IMR-90 (cell line): Measurements from ENCODE around the gene LMTK2. TPM values are rescaled to one million over a fixed set of nuclear protein-coding genes. Genes with fewer than 3 reads are reported as not detected.

ENCODE experiments used
- ATAC-seq: fragments of 200-7000 bp; cut with Tn5 transposase; 2 replicates; pipeline ENCODE4 v1.9.1; 2020; ENCODE audit warnings: low read depth, mild to moderate bottlenecking, moderate library complexity
- BruUV-seq: library from RNA; stranded (reverse); fragments of 400-500 nt; replicated peaks from 2 replicates; lab custom pipeline; 2021; lab: Mats Ljungman, UMichigan
- CTCF ChIA-PET: fragments of 300-600 bp; formaldehyde crosslinking; extraction: SDS; loops from one replicate; lab custom pipeline; 2021; ENCODE audit warnings: antibody characterized with exemption; lab: Yijun Ruan, JAX
- POLR2A ChIA-PET: fragments of 300-600 bp; sonication (Branson Sonifier 250); formaldehyde crosslinking; loops from one replicate; lab custom pipeline; 2022; ENCODE audit warnings: antibody characterized with exemption; ENCODE audit not compliant: unreplicated experiment; lab: Charles Lee
- DNase-seq: peaks from one replicate; pipeline ENCODE4 v3.0.0; 2013
- H2AFZ ChIP-seq: replicated peaks from 2 replicates; pipeline ENCODE3; 2013; ENCODE audit warnings: low read length, mild to moderate bottlenecking; ENCODE audit not compliant: poor library complexity
- H2AK5ac ChIP-seq: 2 replicates; pipeline ENCODE4 v1.6.1; 2013; ENCODE audit warnings: low read depth, low read length, inconsistent platforms
- H2AK9ac ChIP-seq: replicated peaks from 2 replicates; pipeline ENCODE3; 2013; ENCODE audit warnings: mild to moderate bottlenecking, low read depth, low read length, moderate library complexity; ENCODE audit not compliant: poor library complexity
- H2BK120ac ChIP-seq: 2 replicates; pipeline ENCODE4 v1.6.1; 2013; ENCODE audit warnings: low read depth, low read length, inconsistent platforms
- H2BK15ac ChIP-seq: 3 replicates; pipeline ENCODE4 v1.6.1; 2013; ENCODE audit warnings: low read depth, low read length, inconsistent platforms
- H2BK20ac ChIP-seq: 2 replicates; pipeline ENCODE4 v1.6.1; 2013; ENCODE audit warnings: low read depth, mild to moderate bottlenecking, inconsistent platforms, low read length, moderate library complexity
- H2BK5ac ChIP-seq: 2 replicates; pipeline ENCODE4 v1.6.1; 2013; ENCODE audit warnings: mild to moderate bottlenecking, low read depth, low read length, inconsistent platforms; ENCODE audit not compliant: poor library complexity, severe bottlenecking
- H3K14ac ChIP-seq: replicated peaks from 2 replicates; pipeline ENCODE4 v1.6.1; 2013; ENCODE audit warnings: low read depth, low read length, inconsistent platforms
- H3K18ac ChIP-seq: 2 replicates; pipeline ENCODE4 v1.6.1; 2013; ENCODE audit warnings: low read depth, low read length, control low read depth
- H3K23ac ChIP-seq: 2 replicates; pipeline ENCODE4 v1.6.1; 2013; ENCODE audit warnings: low read depth, low read length, inconsistent platforms
- H3K27ac ChIP-seq: 2 replicates; pipeline ENCODE4 v1.5.1; 2013; ENCODE audit warnings: mild to moderate bottlenecking, control low read depth, low read length; ENCODE audit not compliant: insufficient read depth
- H3K27me3 ChIP-seq: 2 replicates; pipeline ENCODE4 v1.6.1; 2013; ENCODE audit warnings: low read length; ENCODE audit not compliant: control insufficient read depth, insufficient read depth
- H3K36me3 ChIP-seq: 2 replicates; pipeline ENCODE4 v1.6.1; 2013; ENCODE audit warnings: low read length, mixed read lengths; ENCODE audit not compliant: control insufficient read depth, insufficient read depth
- H3K4ac ChIP-seq: 2 replicates; pipeline ENCODE4 v1.6.1; 2013; ENCODE audit warnings: low read depth, low read length, inconsistent platforms
- H3K4me1 ChIP-seq: 2 replicates; pipeline ENCODE4 v1.6.1; 2013; ENCODE audit warnings: low read length, mixed read lengths; ENCODE audit not compliant: control insufficient read depth, insufficient read depth
- H3K4me2 ChIP-seq: 2 replicates; pipeline ENCODE4 v1.6.1; 2013; ENCODE audit warnings: low read depth, mild to moderate bottlenecking, control low read depth, low read length, moderate library complexity
- H3K4me3 ChIP-seq: 2 replicates; pipeline ENCODE4 v1.5.1; 2013; ENCODE audit warnings: low read depth, mild to moderate bottlenecking, control low read depth, low read length, moderate library complexity; ENCODE audit not compliant: insufficient read depth
- H3K56ac ChIP-seq: 2 replicates; pipeline ENCODE4 v1.6.1; 2013; ENCODE audit warnings: low read length, inconsistent platforms; ENCODE audit not compliant: insufficient read depth; ENCODE audit errors: extremely low read depth
- H3K79me1 ChIP-seq, 2 experiments: 2 replicates each; pipeline ENCODE4 v1.6.1; 2013; ENCODE audit warnings: low read length in 2 of 2, inconsistent platforms in 1 of 2, low read depth in 1 of 2
- H3K9ac ChIP-seq: 2 replicates; pipeline ENCODE4 v1.6.1; 2013; ENCODE audit warnings: low read depth, low read length, control low read depth
- H3K9me1 ChIP-seq: 2 replicates; pipeline ENCODE4 v1.6.1; 2013; ENCODE audit warnings: low read length, inconsistent platforms; ENCODE audit not compliant: insufficient read depth
- H3K9me3 ChIP-seq: 2 replicates; pipeline ENCODE4 v1.6.1; 2013; ENCODE audit warnings: low read length; ENCODE audit not compliant: control insufficient read depth, insufficient read depth
- H4K20me1 ChIP-seq: 2 replicates; pipeline ENCODE4 v1.6.1; 2013; ENCODE audit warnings: low read length, inconsistent platforms; ENCODE audit not compliant: insufficient read depth
- H4K5ac ChIP-seq: 2 replicates; pipeline ENCODE4 v1.6.1; 2013; ENCODE audit warnings: mild to moderate bottlenecking, low read depth, low read length, control low read depth
- H4K8ac ChIP-seq, 2 experiments: 2 replicates each; pipeline ENCODE4 v1.6.1; 2013; ENCODE audit warnings: low read depth in 2 of 2, low read length in 2 of 2, control low read depth in 1 of 2, inconsistent platforms in 1 of 2
- H4K91ac ChIP-seq: 2 replicates; pipeline ENCODE4 v1.6.1; 2013; ENCODE audit warnings: low read depth, low read length, inconsistent platforms; ENCODE audit not compliant: insufficient read depth
- CEBPB ChIP-seq: IDR thresholded peaks from 2 replicates; pipeline ENCODE4 v1.6.1; 2012; ENCODE audit warnings: low read depth, low read length, improper control_type of control experiment
- FOS ChIP-seq: fragments of 150-350 bp; IDR thresholded peaks from 2 replicates; pipeline ENCODE4 v1.6.1; 2016; ENCODE audit warnings: low read depth, low read length
- MAZ ChIP-seq: IDR thresholded peaks from 2 replicates; pipeline ENCODE4 v1.6.1; 2012; ENCODE audit warnings: low read depth, mild to moderate bottlenecking, low read length, improper control_type of control experiment, moderate library complexity, borderline replicate concordance
- NFE2L2 ChIP-seq: fragments of 150-350 bp; IDR thresholded peaks from 2 replicates; pipeline ENCODE4 v1.6.1; 2016; ENCODE audit warnings: low read depth, mild to moderate bottlenecking, low read length
- POLR2A ChIP-seq: IDR thresholded peaks from 2 replicates; pipeline ENCODE4 v1.6.1; 2012; ENCODE audit warnings: mild to moderate bottlenecking, low read depth, low read length
- RAD21 ChIP-seq: IDR thresholded peaks from 2 replicates; pipeline ENCODE4 v1.6.1; 2012; ENCODE audit warnings: low read length, improper control_type of control experiment
- RFX5 ChIP-seq: IDR thresholded peaks from 2 replicates; pipeline ENCODE4 v1.8.0; 2012; ENCODE audit warnings: low read depth, mild to moderate bottlenecking, low read length, moderate library complexity
- WGBS, 2 experiments: methylation state at CpG; one replicate each; pipeline versions ENCODE4 v1.1.5 to v1.1.7; 2013; ENCODE audit warnings: missing lambda C conversion rate in 2 of 2; ENCODE audit not compliant: insufficient read length in 1 of 2; ENCODE audit errors: extremely low coverage in 2 of 2; 5-methylcytosine and 5-hydroxymethylcytosine counted together
- dilution Hi-C: fragments of 300-500 bp; cut with HindIII; formaldehyde crosslinking; loops from one replicate; pipeline ENCODE4 v1.14.3; 2018; ENCODE audit warnings: low sequenced_read_pairs; ENCODE audit not compliant: unreplicated experiment
- in situ Hi-C: fragments of 300-500 bp; cut with MboI; formaldehyde crosslinking; loops from 3 replicates; pipeline ENCODE4 v1.14.3; 2019; ENCODE audit warnings: low sequenced_read_pairs, inconsistent platforms, mixed read lengths
- intact Hi-C: fragments of 100-400 bp; cut with micrococcal nuclease; formaldehyde crosslinking; loops from 2 replicates; pipeline ENCODE4 v1.10.0; 2022
- polyA plus RNA-seq, 3 experiments: library from polyadenylated mRNA; depleted of rRNA; stranded (reverse); fragments of >200 nt; gene quantifications; 2 replicates each; pipeline ENCODE4 v1.2.3, GENCODE V29; 2012; ENCODE audit warnings: low replicate concordance in 1 of 3
- total RNA-seq: library from RNA; depleted of rRNA; stranded (reverse); fragments of >200 nt; gene quantifications from 2 replicates; pipeline ENCODE4 v1.2.3, GENCODE V29; 2012
- TF ChIP-seq, protein P1 (sequence below): conservative IDR thresholded peaks from 2 replicates; pipeline ENCODE4 v1.5.1; 2012; ENCODE audit warnings: mild to moderate bottlenecking, low read depth, low read length, improper control_type of control experiment

LMTK2 gene
- total and polyA plus RNA-seq, 2 of the 4 experiments (the other 2 are of a cell fraction) = 4.4 to 5.0 TPM

DNA sequence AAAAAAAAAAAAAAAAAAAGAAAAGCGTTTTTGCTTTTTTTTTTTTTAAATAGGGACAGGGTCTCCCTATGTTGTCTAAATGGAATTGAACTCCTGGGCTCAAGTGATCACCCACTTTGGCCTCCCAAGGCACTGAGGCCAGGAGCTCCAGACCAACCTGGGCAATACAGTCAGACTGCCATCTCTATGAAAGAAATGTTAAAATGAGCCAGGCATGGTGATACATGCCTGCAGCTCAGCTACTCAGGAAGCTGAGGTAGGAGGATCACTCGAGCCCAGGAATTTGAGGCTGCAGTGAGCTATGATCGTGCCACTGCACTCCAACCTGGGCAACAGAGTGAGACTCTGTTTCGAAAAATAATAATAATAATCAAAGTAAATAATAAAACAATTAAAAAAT lies 16.5 kb upstream of the LMTK2 start:
- no CpG with 5 or more reads among the region's 4 CpGs for WGBS, 2 experiments
- Histone ChIP-seq H2AK5ac (no peak overlapping the region), H3K79me1 (no peaks in the 10 kb centered on the region), H2AFZ (no peak overlapping the region), H3K23ac (no peak overlapping the region), H2AK9ac (no peak overlapping the region), H2BK120ac (no peak overlapping the region), H2BK15ac (no peak overlapping the region), H4K91ac (no peak overlapping the region), H3K27me3 (no peaks in the 10 kb centered on the region), H3K4me2 (no peak overlapping the region), H3K9me1 (no peaks in the 10 kb centered on the region), H3K9ac (no peak overlapping the region), H3K4ac (no peak overlapping the region), H3K14ac (no peak overlapping the region), H3K4me3 (no peak overlapping the region), H3K56ac (no peak overlapping the region), H4K5ac (no peak overlapping the region), H3K9me3 (no peaks in the 10 kb centered on the region), H2BK20ac (no peak overlapping the region), H3K18ac (no peak overlapping the region), H2BK5ac (no peak overlapping the region), H4K8ac (no peak overlapping the region), H3K4me1 (no peaks in the 10 kb centered on the region), H3K27ac (no peak overlapping the region), H3K36me3 (no peaks in the 10 kb centered on the region), H4K20me1 (no peaks in the 10 kb centered on the region)
- ATAC-seq (no peak), DNase-seq (no peak)
- intact Hi-C loops = no loop called here
- TF ChIP-seq NFE2L2 (no peak), RFX5 (no peak), RAD21 (no peak), FOS (no peak), MAZ (no peak), POLR2A (no peak), CEBPB (no peak)
- TF ChIP-seq, protein P1, sequence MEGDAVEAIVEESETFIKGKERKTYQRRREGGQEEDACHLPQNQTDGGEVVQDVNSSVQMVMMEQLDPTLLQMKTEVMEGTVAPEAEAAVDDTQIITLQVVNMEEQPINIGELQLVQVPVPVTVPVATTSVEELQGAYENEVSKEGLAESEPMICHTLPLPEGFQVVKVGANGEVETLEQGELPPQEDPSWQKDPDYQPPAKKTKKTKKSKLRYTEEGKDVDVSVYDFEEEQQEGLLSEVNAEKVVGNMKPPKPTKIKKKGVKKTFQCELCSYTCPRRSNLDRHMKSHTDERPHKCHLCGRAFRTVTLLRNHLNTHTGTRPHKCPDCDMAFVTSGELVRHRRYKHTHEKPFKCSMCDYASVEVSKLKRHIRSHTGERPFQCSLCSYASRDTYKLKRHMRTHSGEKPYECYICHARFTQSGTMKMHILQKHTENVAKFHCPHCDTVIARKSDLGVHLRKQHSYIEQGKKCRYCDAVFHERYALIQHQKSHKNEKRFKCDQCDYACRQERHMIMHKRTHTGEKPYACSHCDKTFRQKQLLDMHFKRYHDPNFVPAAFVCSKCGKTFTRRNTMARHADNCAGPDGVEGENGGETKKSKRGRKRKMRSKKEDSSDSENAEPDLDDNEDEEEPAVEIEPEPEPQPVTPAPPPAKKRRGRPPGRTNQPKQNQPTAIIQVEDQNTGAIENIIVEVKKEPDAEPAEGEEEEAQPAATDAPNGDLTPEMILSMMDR = no peak
- ChIA-PET CTCF (no interaction called here), POLR2A (no interaction called here)
- no TSS peak for BruUV-seq
- in situ Hi-C loops = no loop called here
- dilution Hi-C loops = no loop called here
